Endothelial cell of umbilical vein (primary cell): ENCODE measurements around the gene SUDS3. TPM values are rescaled to one million over a fixed set of nuclear protein-coding genes. Genes with fewer than 3 reads are reported as not detected.

Experiments
- BruUV-seq: library from RNA; stranded (reverse); fragments of 400-500 nt; replicated peaks from 2 replicates; lab custom pipeline; 2021; lab: Mats Ljungman, UMichigan
- CTCF ChIA-PET: fragments of 300-600, 350-600 bp; sonication (Branson Sonifier 250); formaldehyde crosslinking; loops from one replicate; lab custom pipeline; 2021; ENCODE audit warnings: antibody characterized with exemption, inconsistent platforms; lab: Charles Lee
- POLR2A ChIA-PET: fragments of 300-600, 350-600 bp; sonication (Branson Sonifier 250); formaldehyde crosslinking; loops from one replicate; lab custom pipeline; 2021; ENCODE audit warnings: antibody characterized with exemption, inconsistent platforms; lab: Charles Lee
- DNase-seq: peaks from one replicate; pipeline ENCODE4 v3.0.0-alpha.2; 2011; ENCODE audit warnings: low read depth, low spot score
- FAIRE-seq: peaks from 2 replicates; lab custom pipeline; 2011; peaks lifted over from hg19 to GRCh38; lab: Jason Lieb, UNC
- H2AFZ ChIP-seq: 2 replicates; pipeline ENCODE4 v1.6.0; 2012; ENCODE audit warnings: low read depth, low read length, control low read depth, inconsistent platforms
- H3K27ac ChIP-seq: 2 replicates; pipeline ENCODE4 v1.5.1; 2011; ENCODE audit warnings: low read depth, mild to moderate bottlenecking, control low read depth, low read length, moderate library complexity; ENCODE audit not compliant: insufficient read depth
- H3K27me3 ChIP-seq, 2 experiments: 2 replicates each; pipeline versions ENCODE4 v1.6.0 to v1.6.1; 2011; ENCODE audit warnings: low read length in 2 of 2, mixed read lengths in 1 of 2; ENCODE audit not compliant: control insufficient read depth in 2 of 2, insufficient read depth in 2 of 2
- H3K36me3 ChIP-seq, 2 experiments: 2 replicates in 1 of 2; 3 replicates in 1 of 2; pipeline ENCODE4 v1.5.1; 2011; ENCODE audit warnings: low read length in 2 of 2, mild to moderate bottlenecking in 1 of 2, moderate library complexity in 1 of 2; ENCODE audit not compliant: control insufficient read depth in 2 of 2, insufficient read depth in 2 of 2; ENCODE audit errors: extremely low read depth in 1 of 2
- H3K4me1 ChIP-seq: 3 replicates; pipeline ENCODE4 v1.5.1; 2011; ENCODE audit warnings: mild to moderate bottlenecking, low read length; ENCODE audit not compliant: control insufficient read depth, insufficient read depth; ENCODE audit errors: extremely low read depth
- H3K4me2 ChIP-seq: 2 replicates; pipeline ENCODE4 v1.6.1; 2011; ENCODE audit warnings: low read length, control low read depth, mixed read lengths; ENCODE audit not compliant: insufficient read depth
- H3K4me3 ChIP-seq, 3 experiments: fragments of 200-600 bp in 1 of 3; sonication (generic), shearing (Covaris generic) in 1 of 3; replicated peaks in 1 of 3; 2 replicates each; pipeline ENCODE4 v1.5.1; 2011 to 2016; ENCODE audit warnings: control low read depth in 3 of 3, low read length in 3 of 3, mild to moderate bottlenecking in 2 of 3, inconsistent platforms in 1 of 3, low read depth in 1 of 3, moderate library complexity in 1 of 3; ENCODE audit not compliant: insufficient read depth in 1 of 3
- H3K79me2 ChIP-seq: 2 replicates; pipeline ENCODE4 v1.6.0; 2012; ENCODE audit warnings: low read length, inconsistent platforms; ENCODE audit not compliant: control insufficient read depth, insufficient read depth
- H3K9ac ChIP-seq: replicated peaks from 2 replicates; pipeline ENCODE3; 2011; ENCODE audit warnings: low read length, control low read depth; ENCODE audit not compliant: insufficient read depth; ENCODE audit errors: extremely low read depth
- H3K9me1 ChIP-seq: replicated peaks from 3 replicates; pipeline ENCODE4 v1.6.0; 2011; ENCODE audit warnings: mild to moderate bottlenecking, low read length; ENCODE audit not compliant: control insufficient read depth, insufficient read depth; ENCODE audit errors: extremely low read depth
- H3K9me3 ChIP-seq: replicated peaks from 2 replicates; pipeline ENCODE4 v1.5.1; 2012; ENCODE audit warnings: low read length, inconsistent platforms; ENCODE audit not compliant: control insufficient read depth, insufficient read depth
- H4K20me1 ChIP-seq: replicated peaks from 2 replicates; pipeline ENCODE3; 2011; ENCODE audit warnings: mild to moderate bottlenecking, low read length; ENCODE audit not compliant: control insufficient read depth, insufficient read depth; ENCODE audit errors: extremely low read depth
- EZH2 ChIP-seq: IDR thresholded peaks from 2 replicates; pipeline ENCODE4 v1.6.1; 2012; ENCODE audit warnings: borderline replicate concordance, low read depth, mild to moderate bottlenecking, moderate library complexity, low read length, inconsistent platforms; ENCODE audit not compliant: severe bottlenecking
- FOS ChIP-seq: IDR thresholded peaks from 2 replicates; pipeline ENCODE4 v1.6.1; 2011; ENCODE audit warnings: mild to moderate bottlenecking, low read length, moderate library complexity, borderline replicate concordance; ENCODE audit not compliant: insufficient read depth
- GATA2 ChIP-seq: IDR thresholded peaks from 2 replicates; pipeline ENCODE4 v1.7.0; 2011; ENCODE audit warnings: low read depth, mild to moderate bottlenecking, moderate library complexity, mixed read lengths, low read length; ENCODE audit not compliant: insufficient read length, insufficient read depth
- POLR2A ChIP-seq: IDR thresholded peaks from 2 replicates; pipeline ENCODE4 v1.6.1; 2012; ENCODE audit warnings: low read depth, mild to moderate bottlenecking, control low read depth, low read length
- POLR2AphosphoS5 ChIP-seq: IDR thresholded peaks from 2 replicates; pipeline ENCODE4 v1.6.1; 2012; ENCODE audit warnings: low read depth, mild to moderate bottlenecking, control low read depth, low read length, moderate library complexity; ENCODE audit not compliant: insufficient read depth
- dilution Hi-C: fragments of 300-500 bp; cut with MboI; formaldehyde crosslinking; loops from one replicate; pipeline ENCODE4 v1.15.0; 2019; ENCODE audit warnings: low sequenced_read_pairs; ENCODE audit not compliant: extremely low pct_ligation_motif_present
- intact Hi-C: fragments of 100-400 bp; cut with micrococcal nuclease; formaldehyde crosslinking; loops from one replicate; pipeline ENCODE4 v1.10.0; 2022
- polyA plus RNA-seq, 4 experiments: library from polyadenylated mRNA; depleted of rRNA in 3 of 4; stranded (reverse) in 3 of 4; unstranded in 1 of 4; fragments of >200 nt; gene quantifications; 2 replicates each; pipeline versions ENCODE4 v1.2.1 to v1.2.3, GENCODE V29; 2011 to 2012; ENCODE audit warnings: missing spikeins in 1 of 4
- total RNA-seq: library from RNA; stranded (reverse); gene quantifications from 2 replicates; pipeline ENCODE4 v1.2.3, GENCODE V29; 2021
- TF ChIP-seq, protein P1 (sequence below), 2 donors: IDR thresholded peaks; 1 replicate in 1 of 2; 2 replicates in 1 of 2; pipeline ENCODE4 v1.5.1; 2011; ENCODE audit warnings: low read length in 2 of 2, mild to moderate bottlenecking in 2 of 2, moderate library complexity in 2 of 2, control low read depth in 1 of 2, inconsistent platforms in 1 of 2, low read depth in 1 of 2; ENCODE audit not compliant: insufficient read depth in 1 of 2; ENCODE audit errors: extremely low read depth in 1 of 2
- TF ChIP-seq, protein P2 (sequence below): IDR thresholded peaks from 2 replicates; pipeline ENCODE4 v1.6.1; 2011; ENCODE audit not compliant: insufficient read depth, insufficient read length

SUDS3 gene
- total and polyA plus RNA-seq, 2 donors (not counting 3 experiments of a cell fraction or from before 2014, with no cell fraction given) = 16.9 to 27.4 TPM

DNA sequence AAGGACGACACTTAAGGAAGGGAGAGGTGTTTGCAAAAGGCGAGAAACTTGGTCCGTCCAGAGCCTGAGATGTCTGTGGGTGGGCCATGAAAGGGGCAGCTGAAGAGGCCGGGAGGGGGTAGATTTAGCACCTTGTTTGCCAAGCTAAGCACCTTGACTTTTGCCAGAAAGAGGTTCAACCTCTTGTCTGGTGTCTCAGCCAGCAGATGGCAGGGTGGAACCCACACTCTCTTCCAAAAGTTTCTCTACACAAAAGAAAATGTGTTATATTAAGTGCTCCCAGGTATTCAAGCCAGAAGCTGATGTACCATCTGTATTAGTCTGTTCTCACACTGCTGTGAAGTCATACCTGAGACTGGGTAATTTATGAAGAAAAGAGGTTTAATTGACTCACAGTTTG is 69.9 kb downstream of the SUDS3 start:
- H3K9me1 ChIP-seq = no peaks in the 10 kb centered on the region
- CTCF ChIA-PET = no interaction called here
- dilution Hi-C loops = no loop called here
- H3K9ac ChIP-seq = no peak overlapping the region
- BruUV-seq = no TSS peak
- H3K27me3 ChIP-seq = no peaks in the 10 kb centered on the region
- H2AFZ ChIP-seq = no peak overlapping the region
- no peak overlapping the region for H3K4me3 ChIP-seq
- H3K27ac ChIP-seq = no peak overlapping the region
- H4K20me1 ChIP-seq = no peaks in the 10 kb centered on the region
- no peaks in the 10 kb centered on the region for H3K9me3 ChIP-seq
- FAIRE-seq (no peak), DNase-seq (no peak)
- H3K79me2 ChIP-seq = no peaks in the 10 kb centered on the region
- no peak for TF ChIP-seq FOS
- no peak for TF ChIP-seq POLR2A
- TF ChIP-seq POLR2AphosphoS5 = no peak
- TF ChIP-seq GATA2 = no peak
- TF ChIP-seq, protein P1, sequence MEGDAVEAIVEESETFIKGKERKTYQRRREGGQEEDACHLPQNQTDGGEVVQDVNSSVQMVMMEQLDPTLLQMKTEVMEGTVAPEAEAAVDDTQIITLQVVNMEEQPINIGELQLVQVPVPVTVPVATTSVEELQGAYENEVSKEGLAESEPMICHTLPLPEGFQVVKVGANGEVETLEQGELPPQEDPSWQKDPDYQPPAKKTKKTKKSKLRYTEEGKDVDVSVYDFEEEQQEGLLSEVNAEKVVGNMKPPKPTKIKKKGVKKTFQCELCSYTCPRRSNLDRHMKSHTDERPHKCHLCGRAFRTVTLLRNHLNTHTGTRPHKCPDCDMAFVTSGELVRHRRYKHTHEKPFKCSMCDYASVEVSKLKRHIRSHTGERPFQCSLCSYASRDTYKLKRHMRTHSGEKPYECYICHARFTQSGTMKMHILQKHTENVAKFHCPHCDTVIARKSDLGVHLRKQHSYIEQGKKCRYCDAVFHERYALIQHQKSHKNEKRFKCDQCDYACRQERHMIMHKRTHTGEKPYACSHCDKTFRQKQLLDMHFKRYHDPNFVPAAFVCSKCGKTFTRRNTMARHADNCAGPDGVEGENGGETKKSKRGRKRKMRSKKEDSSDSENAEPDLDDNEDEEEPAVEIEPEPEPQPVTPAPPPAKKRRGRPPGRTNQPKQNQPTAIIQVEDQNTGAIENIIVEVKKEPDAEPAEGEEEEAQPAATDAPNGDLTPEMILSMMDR (IDR thresholded peaks at IDR 0.05; ENCODE audit: extremely low read depth in 1 of 2, insufficient read depth in 1 of 2, low read depth in 1 of 2, low read length in 2 of 2) = no peak
- TF ChIP-seq, protein P2, sequence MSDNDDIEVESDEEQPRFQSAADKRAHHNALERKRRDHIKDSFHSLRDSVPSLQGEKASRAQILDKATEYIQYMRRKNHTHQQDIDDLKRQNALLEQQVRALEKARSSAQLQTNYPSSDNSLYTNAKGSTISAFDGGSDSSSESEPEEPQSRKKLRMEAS = no peak
- TF ChIP-seq EZH2 = no peak
- no peaks in the 10 kb centered on the region for H3K36me3 ChIP-seq
- POLR2A ChIA-PET = no interaction called here
- no peaks in the 10 kb centered on the region for H3K4me1 ChIP-seq
- intact Hi-C loops = no loop called here
- no peak overlapping the region for H3K4me2 ChIP-seq
